ENCODE results near the gene ZNF786. TPM values are rescaled to one million over a fixed set of nuclear protein-coding genes. Genes with fewer than 3 reads are reported as not detected.

ZNF786 gene
- total RNA-seq, 2 experiments from 2014 or later: 2.7 to 3.5 TPM

DNA sequence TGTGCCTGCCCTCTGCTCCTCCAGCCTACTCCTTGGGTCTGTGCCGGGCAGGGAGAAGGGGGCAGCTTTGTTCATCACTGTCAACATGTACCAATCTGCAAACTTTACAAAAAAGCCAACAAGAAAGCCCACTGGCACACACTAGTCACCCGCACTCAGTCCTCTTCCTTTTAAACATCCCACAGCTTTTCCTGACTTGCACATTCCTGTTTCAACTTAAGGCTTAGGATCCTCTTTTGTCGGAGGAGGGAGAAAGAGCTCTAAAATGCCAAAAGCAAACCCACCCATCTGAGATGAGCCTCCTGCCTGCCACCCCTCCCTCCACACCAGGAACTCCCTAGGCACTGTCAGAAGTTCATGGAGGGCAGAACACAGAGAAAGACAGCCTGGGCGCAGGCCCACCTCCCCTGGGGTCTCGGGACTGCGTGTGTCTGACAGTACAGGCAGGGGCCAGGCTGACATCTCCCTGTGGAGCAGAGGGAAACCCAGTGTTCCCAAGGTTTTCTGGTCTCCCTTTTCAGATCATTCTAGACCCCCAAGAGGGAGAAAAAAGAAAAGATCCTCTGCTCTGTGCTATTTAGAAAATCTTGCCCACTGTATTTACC is 67.7 kb downstream of the ZNF786 start:
- Histone ChIP-seq H3K4me1 (ENCODE audit: insufficient read depth, low read length) (peaks cover 40% of the 10 kb centered on the region), H3K27me3 (ENCODE audit: control insufficient read depth in 1 of 2, insufficient read depth in 2 of 2, low read length in 2 of 2) (no peaks in the 10 kb centered on the region), H3K36me3 (ENCODE audit: insufficient read depth, low read length) (peaks cover 21% of the 10 kb centered on the region), H3K4me3 (ENCODE audit: low read length) (no peak overlapping the region), H3K9me3 (ENCODE audit: control insufficient read depth in 1 of 2, insufficient read depth in 1 of 2, low read length in 2 of 2) (no peaks in the 10 kb centered on the region), H3K27ac (ENCODE audit: low read depth in 1 of 2, low read length in 2 of 2) (no peak overlapping the region)
- Mint-ChIP-seq H3K4me3 (no peak overlapping the region), H3K9me3 (no peaks in the 10 kb centered on the region), H3K4me1 (ENCODE audit: low read depth) (peaks cover 64% of the 10 kb centered on the region), H3K27ac (peak overlapping the region; percentile 61), H3K27me3 (no peaks in the 10 kb centered on the region), H3K36me3 (ENCODE audit: low read depth) (peaks cover 47% of the 10 kb centered on the region)
- no peak for DNase-seq
- no peak for TF ChIP-seq CTCF (IDR thresholded peaks at IDR 0.05)
- no peak for ATAC-seq (ENCODE audit: poor library complexity)
- POLR2A ChIA-PET: interaction anchor here (1.5 kb wide), 1 partner anchor 43 kb away, joined by 4 read pairs; no protein-coding TSS in a partner anchor
- CTCF ChIA-PET: interaction anchor here (2.3 kb wide), 1 partner anchor 43 kb away, joined by 10 read pairs; no protein-coding TSS in a partner anchor
- intact Hi-C loops (cut with DNase I, micrococcal nuclease): loop anchor here in 1 of 2 experiments (10.0 kb wide), 1 partner anchor 222 kb away; no protein-coding TSS in a partner anchor

- Mint-ChIP-seq H3K9me3 (no peaks in the 10 kb centered on the region), H3K27me3 (no peaks in the 10 kb centered on the region), H3K36me3 (ENCODE audit: low read depth) (peaks cover 54% of the 10 kb centered on the region), H3K4me1 (ENCODE audit: low read depth) (peaks cover 52% of the 10 kb centered on the region), H3K4me3 (no peak overlapping the region), H3K27ac (no peak overlapping the region)
- H3K4me3 ChIP-seq (ENCODE audit: low read length): no peak overlapping the region
- peaks cover 26% of the 10 kb centered on the region for H3K36me3 ChIP-seq (ENCODE audit: insufficient read depth, low read length)
- ChIA-PET CTCF (interaction anchor here (2.1 to 2.3 kb wide), 2 partner anchors 16 to 44 kb away, joined by 5 to 10 read pairs; no protein-coding TSS in a partner anchor), POLR2A (interaction anchor here (1.5 kb wide), 1 partner anchor 44 kb away, joined by 4 read pairs; no protein-coding TSS in a partner anchor)
- DNase-seq: no peak
- no peak overlapping the region for H3K27ac ChIP-seq (ENCODE audit: low read depth in 1 of 2, low read length in 2 of 2)
- no peaks in the 10 kb centered on the region for H3K27me3 ChIP-seq (ENCODE audit: control insufficient read depth in 1 of 2, insufficient read depth in 2 of 2, low read length in 2 of 2)
- TF ChIP-seq CTCF (IDR thresholded peaks at IDR 0.05): no peak
- H3K9me3 ChIP-seq (ENCODE audit: control insufficient read depth in 1 of 2, insufficient read depth in 1 of 2, low read length in 2 of 2): no peaks in the 10 kb centered on the region
- intact Hi-C loops (cut with DNase I, micrococcal nuclease): loop anchor here in 1 of 2 experiments (10.0 kb wide), 1 partner anchor 223 kb away; no protein-coding TSS in a partner anchor
- ATAC-seq (ENCODE audit: poor library complexity): no peak
- peaks cover 30% of the 10 kb centered on the region for H3K4me1 ChIP-seq (ENCODE audit: insufficient read depth, low read length)
Observed at GRCh38 chr7:149021725-149022062, 68.8 kb downstream of the ZNF786 start.

DNA sequence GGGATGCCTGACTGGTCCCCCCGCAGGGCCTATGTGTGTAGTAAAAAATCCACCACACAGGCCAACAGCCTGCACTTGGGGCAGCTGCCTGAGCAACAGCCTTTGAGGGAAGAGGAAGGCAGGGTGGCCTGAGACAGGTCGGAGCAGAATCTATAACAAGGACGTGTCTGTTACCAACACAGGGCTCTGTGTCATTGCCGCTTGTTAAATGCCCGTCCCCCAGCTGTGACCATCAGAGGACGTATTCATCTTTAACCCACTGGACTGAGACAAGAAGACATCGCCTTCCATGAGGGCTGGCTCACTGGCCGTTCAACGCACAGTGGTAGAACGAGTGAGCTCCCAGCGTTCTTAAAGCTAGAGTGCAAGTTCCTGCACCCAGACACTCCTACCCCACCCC is 70.0 kb downstream of the ZNF786 start:
- POLR2A ChIA-PET: no interaction called here
- no peak for DNase-seq
- Histone ChIP-seq H3K9me3 (ENCODE audit: control insufficient read depth in 1 of 2, insufficient read depth in 1 of 2, low read length in 2 of 2) (no peaks in the 10 kb centered on the region), H3K27ac (ENCODE audit: low read depth in 1 of 2, low read length in 2 of 2) (no peak overlapping the region), H3K4me3 (ENCODE audit: low read length) (no peak overlapping the region), H3K4me1 (ENCODE audit: insufficient read depth, low read length) (peaks cover 20% of the 10 kb centered on the region), H3K36me3 (ENCODE audit: insufficient read depth, low read length) (peaks cover 38% of the 10 kb centered on the region), H3K27me3 (ENCODE audit: control insufficient read depth in 1 of 2, insufficient read depth in 2 of 2, low read length in 2 of 2) (no peaks in the 10 kb centered on the region)
- no peaks in the 10 kb centered on the region for H3K27me3 Mint-ChIP-seq
- H3K9me3 Mint-ChIP-seq: no peaks in the 10 kb centered on the region
- intact Hi-C loops (cut with DNase I, micrococcal nuclease): loop anchor here in 1 of 2 experiments (1.0 to 10.0 kb wide), 2 partner anchors 12 to 224 kb away; no protein-coding TSS in a partner anchor
- CTCF ChIA-PET: interaction anchor here (2.1 kb wide), 1 partner anchor 15 kb away, joined by 5 read pairs; no protein-coding TSS in a partner anchor
- peaks cover 56% of the 10 kb centered on the region for H3K36me3 Mint-ChIP-seq (ENCODE audit: low read depth)
- no peak overlapping the region for H3K27ac Mint-ChIP-seq
- TF ChIP-seq CTCF (IDR thresholded peaks at IDR 0.05): no peak
- H3K4me3 Mint-ChIP-seq: no peak overlapping the region
- ATAC-seq (ENCODE audit: poor library complexity): no peak
- H3K4me1 Mint-ChIP-seq (ENCODE audit: low read depth): peaks cover 40% of the 10 kb centered on the region

Other genes starting within 250 kb of the ZNF786 start
- gene EZH2, start 206.4 kb downstream of the ZNF786 start, total RNA-seq: 10 to 100 TPM; 16.0 to 17.6 TPM
- 10 to 100 TPM; 19.5 to 19.9 TPM for gene PDIA4, start 62.2 kb downstream of the ZNF786 start, total RNA-seq
- under 1 TPM; 0.22 to 0.39 TPM for gene ZNF425, start 35.6 kb upstream of the ZNF786 start, total RNA-seq
- gene ZNF398, start 56.7 kb upstream of the ZNF786 start, total RNA-seq: 10 to 100 TPM; 14.0 to 15.0 TPM
- 10 to 100 TPM; 13.3 to 15.6 TPM for gene ZNF282, start 104.8 kb upstream of the ZNF786 start, total RNA-seq
- gene ZNF212, start 148.9 kb upstream of the ZNF786 start, total RNA-seq: 10 to 100 TPM; 12.1 to 13.2 TPM
- 10 to 100 TPM; 27.6 to 29.0 TPM for gene ZNF783, start 171.5 kb upstream of the ZNF786 start, total RNA-seq

Data from CD4-positive, alpha-beta T cell (primary cell).